Measurements from ENCODE around the gene ZNF12.

GRCh38 chr7:6650086-6650485 lies 56.7 kb downstream of the ZNF12 start:
- TF ChIP-seq CTCF (IDR thresholded peaks at IDR 0.05): no peak
- no peak for TF ChIP-seq EP300 (IDR thresholded peaks at IDR 0.05)
- no peak for TF ChIP-seq POLR2A (IDR thresholded peaks at IDR 0.05)
